ENCODE measurements around the gene TRAPPC10. TPM values are rescaled to one million over a fixed set of nuclear protein-coding genes. Genes with fewer than 3 reads are reported as not detected.
A peak's percentile ranks its signal among the peaks of the same experiment; 100 is the strongest.

The TRAPPC10 gene
- total and polyA plus RNA-seq, 9 of the 15 experiments (the other 6 are each of a cell fraction or from before 2014, with no cell fraction given), result 1.1 to 33.8 (median 24.3) TPM

GRCh38 chr21:44019568-44019958, 7.5 kb downstream of the TRAPPC10 start (continued):
- TF ChIP-seq ZBTB43 (CRISPR knock-in tag; IDR thresholded peaks at IDR 0.05) (0 out of 2 replicates have a peak, but pooled peaks have one; percentile 4), SREBF2 (CRISPR knock-in tag; IDR thresholded peaks at IDR 0.05) (no peak), RBM39 (optimal IDR thresholded peaks at IDR 0.05; ENCODE audit: low read depth, low read length) (no peak), RBM17 (IDR thresholded peaks at IDR 0.05; ENCODE audit: borderline replicate concordance, low read depth, low read length) (no peak), BCOR (IDR thresholded peaks at IDR 0.05) (no peak), LCOR (CRISPR knock-in tag; IDR thresholded peaks at IDR 0.05) (no peak), DNMT1 (IDR thresholded peaks at IDR 0.05) (no peak), SMAD3 (CRISPR knock-in tag; conservative IDR thresholded peaks at IDR 0.05) (no peak), PBX2 (CRISPR knock-in tag; IDR thresholded peaks at IDR 0.05; ENCODE audit: low read depth) (no peak), PBX2 (tag; conservative IDR thresholded peaks at IDR 0.05; ENCODE audit: low read depth) (0 out of 2 replicates have a peak, but pooled peaks have one; percentile 29)

All from K562 (cell line).